MCF 10A (cell line): Measurements from ENCODE around the gene RNF157. TPM values are rescaled to one million over a fixed set of nuclear protein-coding genes. Genes with fewer than 3 reads are reported as not detected.

ENCODE experiments used
- BruUV-seq: library from RNA; stranded (reverse); fragments of 400-500 nt; replicated peaks from 2 replicates; lab custom pipeline; 2021; lab: Mats Ljungman, UMichigan
- CTCF ChIA-PET: fragments of 300-600 bp; sonication (Branson Sonifier 250); formaldehyde crosslinking; extraction: SDS; loops from one replicate; lab custom pipeline; 2021; ENCODE audit warnings: antibody characterized with exemption, inconsistent platforms; lab: Yijun Ruan, JAX
- POLR2A ChIA-PET: fragments of 300-600, 350-650 bp; sonication (Branson Sonifier 250); formaldehyde crosslinking; extraction: SDS; loops from one replicate; lab custom pipeline; 2020; ENCODE audit warnings: antibody characterized with exemption, inconsistent platforms; lab: Yijun Ruan, JAX
- DNase-seq: peaks from one replicate; pipeline ENCODE4 v3.0.0-alpha.2; 2018; ENCODE audit not compliant: unreplicated experiment
- H3K27ac Mint-ChIP-seq: one replicate; pipeline ENCODE4 v1.8.0; 2022; ENCODE audit warnings: mild to moderate bottlenecking, low read depth, mixed read lengths; ENCODE audit not compliant: unreplicated experiment
- H3K27me3 Mint-ChIP-seq: one replicate; pipeline ENCODE4 v1.8.0; 2022; ENCODE audit warnings: mixed read lengths; ENCODE audit not compliant: insufficient read depth, unreplicated experiment
- H3K36me3 Mint-ChIP-seq: one replicate; pipeline ENCODE4 v1.8.0; 2022; ENCODE audit warnings: mild to moderate bottlenecking, moderate library complexity, mixed read lengths; ENCODE audit not compliant: insufficient read depth, unreplicated experiment
- H3K4me1 Mint-ChIP-seq: one replicate; pipeline ENCODE4 v1.8.0; 2022; ENCODE audit warnings: mixed read lengths; ENCODE audit not compliant: insufficient read depth, unreplicated experiment
- H3K4me3 Mint-ChIP-seq: one replicate; pipeline ENCODE4 v1.8.0; 2022; ENCODE audit warnings: mild to moderate bottlenecking, moderate library complexity, mixed read lengths; ENCODE audit not compliant: unreplicated experiment
- H3K9me3 Mint-ChIP-seq: one replicate; pipeline ENCODE4 v1.8.0; 2022; ENCODE audit warnings: mixed read lengths; ENCODE audit not compliant: unreplicated experiment
- CTCF ChIP-seq: fragments of 200-600 bp; IDR thresholded peaks from one replicate; pipeline ENCODE4 v1.8.0; 2022; ENCODE audit warnings: antibody characterized with exemption, mild to moderate bottlenecking; ENCODE audit not compliant: unreplicated experiment
- intact Hi-C: fragments of 100-400 bp; cut with micrococcal nuclease; formaldehyde crosslinking; loops from 2 replicates; pipeline ENCODE4 v1.14.1; 2022
- total RNA-seq: library from RNA; stranded (reverse); gene quantifications from 2 replicates; pipeline ENCODE4 v1.2.3, GENCODE V29; 2022

RNF157 gene
- total RNA-seq, 1 experiment from 2014 or later: 0.44 TPM

- BruUV-seq: no TSS peak
- no peaks in the 10 kb centered on the region for H3K36me3 Mint-ChIP-seq
- TF ChIP-seq CTCF: no peak
- H3K4me3 Mint-ChIP-seq: no peak overlapping the region
- CTCF ChIA-PET: interaction anchor here (1.2 kb wide), 2 partner anchors 14 to 127 kb away, joined by 3 read pairs; no protein-coding TSS in a partner anchor
- no peaks in the 10 kb centered on the region for H3K9me3 Mint-ChIP-seq
- intact Hi-C loops: no loop called here
- peaks cover 14% of the 10 kb centered on the region for H3K27me3 Mint-ChIP-seq
- no peaks in the 10 kb centered on the region for H3K4me1 Mint-ChIP-seq
- POLR2A ChIA-PET: interaction anchor here (0.6 kb wide), 1 partner anchor 668 kb away, joined by 3 read pairs; no protein-coding TSS in a partner anchor
- H3K27ac Mint-ChIP-seq: no peak overlapping the region
- DNase-seq: no peak
Measured at GRCh38 chr17:76152591-76152990, 87.7 kb downstream of the RNF157 start.

GRCh38 chr17:76151896-76152454 lies 88.3 kb downstream of the RNF157 start:
- no peak for DNase-seq
- H3K4me1 Mint-ChIP-seq: no peaks in the 10 kb centered on the region
- H3K4me3 Mint-ChIP-seq: no peak overlapping the region
- no peaks in the 10 kb centered on the region for H3K36me3 Mint-ChIP-seq
- BruUV-seq: no TSS peak
- H3K27ac Mint-ChIP-seq: no peak overlapping the region
- no peak for TF ChIP-seq CTCF
- ChIA-PET CTCF (interaction anchor here (0.6 to 4.4 kb wide), 3 partner anchors 11 to 138 kb away, joined by 3 to 18 read pairs (median 5); partner anchors contain the start of gene FOXJ1), POLR2A (no interaction called here)
- peaks cover 8% of the 10 kb centered on the region for H3K27me3 Mint-ChIP-seq
- H3K9me3 Mint-ChIP-seq: no peaks in the 10 kb centered on the region
- intact Hi-C loops: no loop called here

- CTCF ChIA-PET: interaction anchor here (0.6 to 4.4 kb wide), 4 partner anchors 29 to 493 kb away, joined by 3 to 18 read pairs (median 4); no protein-coding TSS in a partner anchor
- POLR2A ChIA-PET: no interaction called here
- no peaks in the 10 kb centered on the region for H3K27me3 Mint-ChIP-seq
- no TSS peak for BruUV-seq
- intact Hi-C loops: no loop called here
- H3K36me3 Mint-ChIP-seq: no peaks in the 10 kb centered on the region
- no peaks in the 10 kb centered on the region for H3K9me3 Mint-ChIP-seq
- no peak for DNase-seq
- no peaks in the 10 kb centered on the region for H3K4me1 Mint-ChIP-seq
- TF ChIP-seq CTCF: no peak
- no peak overlapping the region for H3K27ac Mint-ChIP-seq
- H3K4me3 Mint-ChIP-seq: no peak overlapping the region
Measured at GRCh38 chr17:76150712-76151622, 89.3 kb downstream of the RNF157 start.

GRCh38 chr17:76149214-76149613 lies 91.1 kb downstream of the RNF157 start:
- Mint-ChIP-seq H3K4me3 (no peak overlapping the region), H3K4me1 (no peaks in the 10 kb centered on the region), H3K27me3 (no peaks in the 10 kb centered on the region), H3K36me3 (no peaks in the 10 kb centered on the region), H3K9me3 (no peaks in the 10 kb centered on the region), H3K27ac (no peak overlapping the region)
- no peak for DNase-seq
- TF ChIP-seq CTCF: no peak
- POLR2A ChIA-PET: interaction anchor here (0.6 kb wide), 1 partner anchor 203 kb away, joined by 3 read pairs; no protein-coding TSS in a partner anchor
- intact Hi-C loops: no loop called here
- no TSS peak for BruUV-seq
- CTCF ChIA-PET: interaction anchor here (0.6 to 4.4 kb wide), 4 partner anchors 21 to 497 kb away, joined by 3 to 18 read pairs (median 4); no protein-coding TSS in a partner anchor
